MM.1S (cell line): ENCODE measurements around the gene RNF111.

Experiments
- DNase-seq: peaks from one replicate; pipeline ENCODE4 v3.0.0-alpha.2; 2015
- H2AFZ ChIP-seq: fragments of 300-600 bp; sonication (generic); 2 replicates; pipeline ENCODE4 v1.6.0; 2016; ENCODE audit warnings: antibody characterized with exemption, low read length
- H3F3A ChIP-seq: fragments of 300-600 bp; sonication (generic); 2 replicates; pipeline ENCODE4 v1.6.1; 2016; ENCODE audit warnings: mild to moderate bottlenecking, antibody characterized with exemption, low read length, moderate library complexity, mixed read lengths; ENCODE audit not compliant: insufficient read depth
- H3K27ac ChIP-seq: fragments of 300-600 bp; sonication (generic); 2 replicates; pipeline ENCODE4 v1.5.1; 2016; ENCODE audit warnings: mild to moderate bottlenecking, low read length
- H3K27me3 ChIP-seq: fragments of 300-600 bp; sonication (generic); replicated peaks from 2 replicates; pipeline ENCODE4 v1.6.0; 2016; ENCODE audit warnings: low read length; ENCODE audit not compliant: insufficient read depth
- H3K36me3 ChIP-seq: fragments of 300-600 bp; sonication (generic); replicated peaks from 2 replicates; pipeline ENCODE4 v1.6.1; 2016; ENCODE audit warnings: mild to moderate bottlenecking, low read length, mixed read lengths; ENCODE audit not compliant: insufficient read depth
- H3K4me1 ChIP-seq: fragments of 300-600 bp; sonication (generic); 2 replicates; pipeline ENCODE4 v1.6.1; 2016; ENCODE audit warnings: low read length, mixed read lengths
- H3K4me2 ChIP-seq: fragments of 300-600 bp; sonication (generic); 2 replicates; pipeline ENCODE4 v1.6.0; 2016; ENCODE audit warnings: low read depth, low read length
- H3K4me3 ChIP-seq: fragments of 300-600 bp; sonication (generic); 2 replicates; pipeline ENCODE4 v1.5.1; 2016; ENCODE audit warnings: low read length, mixed read lengths
- H3K79me2 ChIP-seq: fragments of 300-600 bp; sonication (generic); 2 replicates; pipeline ENCODE4 v1.6.1; 2016; ENCODE audit warnings: mixed run types, low read length, mixed read lengths
- H3K9ac ChIP-seq: fragments of 300-600 bp; sonication (generic); 2 replicates; pipeline ENCODE4 v1.6.1; 2016; ENCODE audit warnings: low read length, mixed read lengths
- H3K9me2 ChIP-seq: fragments of 300-600 bp; sonication (generic); replicated peaks from 2 replicates; pipeline ENCODE4 v1.6.1; 2016; ENCODE audit warnings: mild to moderate bottlenecking, low read length, mixed read lengths; ENCODE audit not compliant: insufficient read depth
- H3K9me3 ChIP-seq: fragments of 300-600 bp; sonication (generic); replicated peaks from 2 replicates; pipeline ENCODE4 v1.6.1; 2016; ENCODE audit warnings: mild to moderate bottlenecking, low read length, mixed read lengths; ENCODE audit not compliant: insufficient read depth
- H4K20me1 ChIP-seq: fragments of 300-600 bp; sonication (generic); 2 replicates; pipeline ENCODE4 v1.6.1; 2016; ENCODE audit warnings: mild to moderate bottlenecking, low read length, moderate library complexity, mixed read lengths; ENCODE audit not compliant: insufficient read depth
- EZH2 ChIP-seq: fragments of 300-600 bp; sonication (generic); optimal IDR thresholded peaks from 2 replicates; pipeline ENCODE3; 2017; ENCODE audit warnings: low read depth, mild to moderate bottlenecking, antibody characterized with exemption, low read length, mixed read lengths
- EZH2phosphoT487 ChIP-seq: fragments of 300-600 bp; sonication (generic); IDR thresholded peaks from 2 replicates; pipeline ENCODE4 v1.6.1; 2018; ENCODE audit warnings: antibody characterized with exemption, low read length
- TF ChIP-seq, protein P1 (sequence below): fragments of 300-600 bp; sonication (generic); IDR thresholded peaks from 2 replicates; pipeline ENCODE4 v1.5.1; 2016; ENCODE audit warnings: antibody characterized with exemption, low read length, mixed read lengths

RNF111 gene

DNA sequence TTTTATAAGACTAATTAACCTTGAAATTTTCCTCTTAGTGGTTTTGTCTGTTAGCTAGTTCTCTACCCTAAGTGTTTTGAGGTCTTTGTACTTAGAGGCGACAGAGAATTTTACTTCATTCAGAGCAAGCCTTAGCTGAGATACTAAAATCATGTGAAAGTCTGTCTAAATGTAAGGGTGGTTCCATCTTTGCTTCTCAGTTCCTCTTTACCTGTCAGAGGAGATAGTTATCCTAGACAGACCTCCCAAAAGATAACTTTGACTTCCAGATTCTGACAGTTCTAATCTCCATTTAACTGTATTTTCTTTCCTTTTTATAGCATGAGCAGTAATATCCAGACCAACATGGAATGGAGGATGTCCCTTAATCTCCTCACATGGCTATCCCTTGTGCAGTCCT lies 34.7 kb downstream of the RNF111 start:
- Histone ChIP-seq H3K4me1 (no peaks in the 10 kb centered on the region), H3K9me3 (no peaks in the 10 kb centered on the region), H3K4me3 (no peak overlapping the region), H3K9ac (no peak overlapping the region), H4K20me1 (no peaks in the 10 kb centered on the region; the same call in none of the 2 replicates), H3K36me3 (no peaks in the 10 kb centered on the region; the same call in 1 of the 2 replicates), H3K9me2 (no peaks in the 10 kb centered on the region), H3K4me2 (no peak overlapping the region), H3K27ac (no peak overlapping the region), H2AFZ (no peak overlapping the region), H3K79me2 (peaks cover 28% of the 10 kb centered on the region), H3F3A (no peaks in the 10 kb centered on the region), H3K27me3 (no peaks in the 10 kb centered on the region)
- DNase-seq = no peak
- TF ChIP-seq, protein P1, sequence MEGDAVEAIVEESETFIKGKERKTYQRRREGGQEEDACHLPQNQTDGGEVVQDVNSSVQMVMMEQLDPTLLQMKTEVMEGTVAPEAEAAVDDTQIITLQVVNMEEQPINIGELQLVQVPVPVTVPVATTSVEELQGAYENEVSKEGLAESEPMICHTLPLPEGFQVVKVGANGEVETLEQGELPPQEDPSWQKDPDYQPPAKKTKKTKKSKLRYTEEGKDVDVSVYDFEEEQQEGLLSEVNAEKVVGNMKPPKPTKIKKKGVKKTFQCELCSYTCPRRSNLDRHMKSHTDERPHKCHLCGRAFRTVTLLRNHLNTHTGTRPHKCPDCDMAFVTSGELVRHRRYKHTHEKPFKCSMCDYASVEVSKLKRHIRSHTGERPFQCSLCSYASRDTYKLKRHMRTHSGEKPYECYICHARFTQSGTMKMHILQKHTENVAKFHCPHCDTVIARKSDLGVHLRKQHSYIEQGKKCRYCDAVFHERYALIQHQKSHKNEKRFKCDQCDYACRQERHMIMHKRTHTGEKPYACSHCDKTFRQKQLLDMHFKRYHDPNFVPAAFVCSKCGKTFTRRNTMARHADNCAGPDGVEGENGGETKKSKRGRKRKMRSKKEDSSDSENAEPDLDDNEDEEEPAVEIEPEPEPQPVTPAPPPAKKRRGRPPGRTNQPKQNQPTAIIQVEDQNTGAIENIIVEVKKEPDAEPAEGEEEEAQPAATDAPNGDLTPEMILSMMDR = no peak
- TF ChIP-seq EZH2phosphoT487 (no peak), EZH2 (no peak)

DNA sequence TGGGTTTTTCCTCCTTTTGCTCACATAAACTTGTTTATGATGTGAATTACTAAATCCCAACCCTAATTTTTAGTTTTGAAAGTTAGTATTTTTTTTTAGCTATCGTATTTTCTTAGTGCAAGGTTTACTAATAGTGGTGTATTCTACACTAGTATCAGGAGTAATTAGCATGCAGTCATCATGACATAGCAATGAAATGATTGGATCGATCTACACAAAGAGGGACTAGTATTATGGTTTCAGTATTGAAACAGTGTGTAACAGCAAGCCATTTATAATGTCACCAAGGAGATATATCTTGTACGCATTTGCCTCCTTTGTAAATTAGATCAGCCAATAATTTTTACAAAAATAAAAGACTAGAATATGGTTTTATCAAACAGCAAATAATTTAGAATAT lies 38.7 kb downstream of the RNF111 start:
- H3K9me2 ChIP-seq = no peaks in the 10 kb centered on the region
- no peaks in the 10 kb centered on the region for H3F3A ChIP-seq
- H3K4me2 ChIP-seq = no peak overlapping the region
- H3K4me3 ChIP-seq = no peak overlapping the region
- no peaks in the 10 kb centered on the region for H4K20me1 ChIP-seq
- H3K27me3 ChIP-seq = no peaks in the 10 kb centered on the region
- H3K9me3 ChIP-seq = no peaks in the 10 kb centered on the region
- no peak overlapping the region for H2AFZ ChIP-seq
- H3K27ac ChIP-seq = no peak overlapping the region
- no peak overlapping the region for H3K9ac ChIP-seq
- no peaks in the 10 kb centered on the region for H3K4me1 ChIP-seq
- DNase-seq = no peak
- no peaks in the 10 kb centered on the region; the same call in 1 of the 2 replicates for H3K36me3 ChIP-seq
- peaks cover 25% of the 10 kb centered on the region for H3K79me2 ChIP-seq
- TF ChIP-seq EZH2 = no peak
- TF ChIP-seq, protein P1 = no peak
- no peak for TF ChIP-seq EZH2phosphoT487

- Histone ChIP-seq H3K4me3 (no peak overlapping the region), H3K9me3 (no peaks in the 10 kb centered on the region), H4K20me1 (no peaks in the 10 kb centered on the region), H3K79me2 (peaks cover 34% of the 10 kb centered on the region), H3K9me2 (no peaks in the 10 kb centered on the region), H3K36me3 (no peaks in the 10 kb centered on the region; the same call in 1 of the 2 replicates), H3F3A (no peaks in the 10 kb centered on the region), H2AFZ (no peak overlapping the region), H3K27me3 (no peaks in the 10 kb centered on the region), H3K9ac (no peak overlapping the region), H3K27ac (no peak overlapping the region), H3K4me1 (no peaks in the 10 kb centered on the region), H3K4me2 (no peak overlapping the region)
- TF ChIP-seq EZH2 (no peak), EZH2phosphoT487 (no peak)
- TF ChIP-seq, protein P1 = no peak
- no peak for DNase-seq
These were observed 41.0 kb downstream of the RNF111 start for GRCh38 chr15:59028387-59028955.
